Stimulated activated CD4-positive, alpha-beta T cell treated with anti-CD3 and anti-CD28 coated beads, TNF-alpha, amount 100 ng/mL, for 1 hour (primary cell): ENCODE measurements around the gene CRYBG1.
A peak's percentile ranks its signal among the peaks of the same experiment; 100 is the strongest.

Experiments
- DNase-seq, 3 donors: peaks; one replicate each; pipeline ENCODE4 v3.0.0-alpha.2; 2020; ENCODE audit warnings: low read depth in 3 of 3, low spot score in 1 of 3

Gene CRYBG1

DNA sequence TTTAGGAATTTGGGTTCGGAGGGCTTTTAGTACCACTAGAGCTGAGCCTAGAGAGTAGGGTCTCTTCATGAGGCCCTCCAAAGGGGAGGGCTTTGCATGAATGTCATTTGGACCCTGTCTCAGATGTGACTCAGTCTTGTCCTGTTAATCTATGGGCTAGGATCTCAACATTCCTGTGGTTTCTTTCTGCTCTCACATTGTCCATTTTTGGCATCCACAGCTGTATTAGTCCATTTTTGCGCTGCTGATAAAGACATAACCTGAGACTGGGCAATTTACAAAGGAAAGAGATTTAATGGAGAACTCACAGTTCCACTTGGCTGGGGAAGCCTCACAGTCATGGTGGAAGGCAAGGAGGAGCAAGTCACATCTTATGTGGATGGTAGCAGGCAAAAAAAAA is 61.0 kb downstream of the CRYBG1 start:
- no peak for DNase-seq

DNA sequence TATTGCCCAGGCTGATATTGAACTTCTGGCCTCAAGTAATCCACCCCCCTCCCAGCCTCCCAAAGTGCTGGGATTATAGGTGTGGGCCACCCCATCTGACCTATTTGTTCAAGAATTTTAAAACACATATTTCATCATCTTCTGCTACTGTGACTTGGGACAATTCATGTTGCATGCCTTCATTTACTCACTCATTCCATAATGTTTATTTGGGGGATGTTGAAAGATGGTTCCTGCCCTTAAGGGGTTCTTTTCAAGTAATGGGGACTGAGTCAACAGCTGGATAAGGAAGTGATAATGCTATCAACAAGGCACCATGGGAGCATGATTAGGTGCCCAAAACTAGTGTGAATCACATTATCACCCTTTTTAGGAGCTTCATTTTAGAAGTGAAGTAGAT is 62.0 kb downstream of the CRYBG1 start:
- no peak for DNase-seq

DNA sequence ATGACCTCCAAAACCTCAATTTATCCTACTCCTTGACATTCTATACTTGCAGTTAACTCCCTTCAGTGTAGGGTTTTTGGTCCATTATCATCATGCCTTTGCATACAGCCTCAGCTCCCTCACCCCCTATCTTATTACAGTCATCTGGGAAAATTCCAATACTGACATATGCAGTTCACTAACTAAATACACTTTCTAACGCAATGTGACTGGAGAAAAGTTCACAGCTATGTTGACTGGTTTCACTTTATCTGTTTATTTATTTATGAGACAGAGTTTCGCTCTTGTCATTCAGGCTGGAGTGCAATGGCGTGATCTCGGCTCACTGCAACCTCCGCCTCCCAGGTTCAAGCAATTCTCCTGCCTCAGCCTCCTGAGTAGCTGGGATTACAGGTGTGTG is 64.9 kb downstream of the CRYBG1 start:
- DNase-seq = no peak

DNA sequence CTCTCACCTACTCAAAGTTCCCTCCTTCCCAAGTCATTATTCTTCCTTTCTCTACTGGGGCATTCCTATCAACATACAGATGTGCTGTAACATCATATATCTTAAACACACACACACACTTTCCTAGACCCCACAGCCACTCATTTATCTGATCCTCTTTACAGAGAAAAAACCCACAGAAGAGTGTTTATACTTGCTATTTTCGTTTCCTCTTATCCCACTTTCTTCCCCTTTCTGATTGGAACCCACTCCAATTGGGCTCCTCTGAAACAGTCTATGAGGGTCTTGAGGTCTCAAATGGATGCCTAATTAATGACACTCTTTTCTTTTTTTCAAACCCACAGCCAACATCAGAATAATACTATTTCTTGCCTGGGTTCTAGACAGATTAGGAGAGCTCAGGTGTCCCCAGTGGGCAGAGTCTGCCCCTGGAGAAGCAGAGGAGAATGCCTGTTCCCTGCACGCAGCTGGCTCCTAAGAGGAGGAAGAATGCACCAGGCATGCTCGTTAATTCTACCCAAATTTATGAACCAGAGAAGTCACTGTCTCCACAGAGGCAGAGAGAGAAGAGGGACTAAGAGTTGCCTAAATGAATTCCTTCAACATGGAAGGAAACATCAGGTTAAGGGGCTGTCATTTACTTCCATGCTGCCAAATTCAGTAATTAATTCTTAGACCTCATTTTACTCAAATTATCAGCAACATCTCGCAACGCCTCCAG is 65.9 kb downstream of the CRYBG1 start:
- no peak for DNase-seq

DNA sequence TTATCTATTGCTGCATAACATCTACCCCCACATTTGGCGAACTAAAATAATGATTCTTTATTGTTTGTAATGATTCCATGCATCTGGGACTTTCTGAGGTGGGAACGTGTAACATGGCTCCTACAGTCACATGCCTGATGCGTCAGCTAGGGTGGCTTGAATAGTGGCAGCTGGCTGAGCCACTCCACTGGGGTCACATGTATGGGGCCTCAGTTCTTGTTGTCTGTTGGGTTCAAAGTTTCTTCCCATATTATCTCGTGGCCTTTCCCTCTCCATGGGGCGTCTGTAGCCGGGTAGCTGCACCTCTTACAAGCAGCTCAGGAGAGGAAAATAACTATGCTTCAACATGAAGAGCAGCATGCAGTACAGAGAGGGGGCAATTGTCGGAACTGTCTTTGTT is 69.9 kb downstream of the CRYBG1 start:
- no peak for DNase-seq

DNA sequence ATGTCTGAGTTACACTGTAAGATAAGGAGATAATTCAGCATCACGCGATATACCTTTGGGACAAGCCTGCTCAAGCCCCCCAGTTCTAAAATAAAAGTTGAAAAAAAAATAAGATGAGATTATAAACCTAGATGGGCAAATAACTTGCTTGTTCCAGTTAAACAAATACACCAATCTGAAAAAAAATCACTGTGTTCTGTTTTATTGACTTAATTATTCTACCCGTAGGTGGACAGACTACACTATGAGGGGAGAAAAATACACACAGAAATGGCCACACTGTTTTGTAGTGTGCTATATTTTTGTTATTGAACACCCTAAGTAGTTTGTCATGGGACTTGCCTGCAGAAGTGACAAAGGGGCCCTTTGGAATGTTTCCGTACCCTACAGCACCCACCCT is 70.9 kb downstream of the CRYBG1 start:
- DNase-seq = no peak

DNA sequence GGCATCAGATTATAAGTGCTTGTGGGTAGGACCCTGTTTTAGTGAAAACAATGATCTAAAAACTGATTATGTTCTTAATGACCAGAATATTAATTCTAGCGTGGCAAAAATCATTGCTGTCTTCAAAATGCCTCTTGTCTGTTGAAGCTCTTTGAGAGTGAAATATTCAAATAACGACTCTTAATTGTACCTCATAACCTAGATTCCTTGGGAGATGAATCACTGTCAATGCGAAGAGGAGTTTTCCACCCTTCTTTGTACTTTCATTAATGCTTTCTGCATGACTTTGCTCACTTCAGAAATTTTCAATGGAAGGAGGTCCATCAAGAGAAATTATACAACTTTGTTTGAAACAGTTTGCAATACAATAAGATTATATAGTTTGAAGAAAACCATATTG is 71.5 kb downstream of the CRYBG1 start:
- no peak for DNase-seq

DNA sequence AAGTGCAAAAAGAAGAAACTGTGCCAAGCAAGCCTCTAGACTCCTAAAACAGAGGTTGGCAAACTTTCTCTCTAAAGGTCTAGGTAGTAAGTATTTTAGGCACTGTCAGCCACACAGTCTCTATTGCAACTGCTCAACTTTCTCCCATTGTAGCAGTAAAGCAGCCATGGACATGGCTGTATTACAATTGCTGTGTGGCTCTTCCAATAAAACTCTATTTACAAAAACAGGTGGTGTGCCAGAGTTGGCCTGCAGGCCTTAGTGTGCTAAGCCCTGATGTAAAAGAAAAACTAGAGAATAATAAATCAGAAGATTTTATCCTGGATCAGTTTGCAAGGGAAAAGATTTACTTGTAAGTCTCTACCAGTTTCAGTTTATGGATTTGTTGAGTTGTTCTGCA is 74.0 kb downstream of the CRYBG1 start:
- no peak for DNase-seq

DNA sequence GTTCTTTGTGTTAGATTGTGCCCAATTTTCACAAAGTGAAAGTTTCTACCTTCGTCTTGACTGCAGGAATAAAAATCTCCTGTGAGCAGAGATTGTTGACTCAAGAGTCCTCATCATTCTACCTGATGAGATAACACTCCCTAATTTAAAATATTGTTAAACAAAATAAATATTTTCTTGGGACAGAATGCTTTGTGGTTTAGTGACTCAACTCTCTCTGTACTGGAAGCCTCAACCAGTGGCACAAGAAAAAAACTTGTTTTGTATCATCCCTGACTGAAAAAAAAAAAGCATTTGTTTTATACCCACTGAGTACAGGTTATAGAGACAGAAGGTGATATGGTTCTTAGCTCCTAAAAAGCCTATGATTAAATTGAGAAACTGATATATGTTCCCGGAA is 78.9 kb downstream of the CRYBG1 start:
- DNase-seq = no peak

DNA sequence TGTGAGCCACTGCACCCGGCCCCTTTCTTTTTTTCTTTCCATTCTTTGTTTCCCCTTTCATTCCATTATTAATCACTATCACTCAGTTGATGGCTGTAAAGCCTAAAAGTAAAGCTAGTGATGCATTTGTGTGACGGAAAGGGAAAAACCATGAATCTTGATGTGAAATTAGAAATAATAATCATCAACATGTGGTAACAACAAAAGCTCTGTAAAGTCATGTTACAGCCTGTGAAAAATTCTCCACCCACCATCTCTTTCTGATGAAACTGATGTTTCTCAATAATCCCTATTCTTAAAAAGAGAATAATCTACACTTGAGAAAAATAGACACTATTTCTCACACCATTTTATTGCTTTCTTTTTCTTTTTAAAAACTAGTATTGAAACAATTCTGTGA is 80.0 kb downstream of the CRYBG1 start:
- DNase-seq = no peak

DNA sequence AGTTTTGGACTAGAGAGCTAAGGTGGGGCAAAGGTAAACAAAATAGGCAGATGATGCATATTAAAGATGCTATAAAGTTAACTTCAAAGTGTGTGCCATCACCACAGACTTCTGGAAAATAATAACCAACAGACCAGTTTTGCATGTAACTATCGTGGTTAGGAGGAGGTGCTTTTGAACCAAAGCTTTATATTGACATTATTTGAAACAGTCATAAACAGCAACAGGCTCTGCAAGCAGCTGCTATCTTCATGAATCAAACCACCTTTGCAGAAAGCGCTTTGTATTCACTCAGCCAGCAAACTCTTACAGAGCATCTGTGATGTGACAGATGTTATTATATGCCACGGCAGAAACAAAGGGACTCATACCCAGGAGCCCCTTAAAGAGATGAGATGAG is 81.9 kb downstream of the CRYBG1 start:
- no peak for DNase-seq

DNA sequence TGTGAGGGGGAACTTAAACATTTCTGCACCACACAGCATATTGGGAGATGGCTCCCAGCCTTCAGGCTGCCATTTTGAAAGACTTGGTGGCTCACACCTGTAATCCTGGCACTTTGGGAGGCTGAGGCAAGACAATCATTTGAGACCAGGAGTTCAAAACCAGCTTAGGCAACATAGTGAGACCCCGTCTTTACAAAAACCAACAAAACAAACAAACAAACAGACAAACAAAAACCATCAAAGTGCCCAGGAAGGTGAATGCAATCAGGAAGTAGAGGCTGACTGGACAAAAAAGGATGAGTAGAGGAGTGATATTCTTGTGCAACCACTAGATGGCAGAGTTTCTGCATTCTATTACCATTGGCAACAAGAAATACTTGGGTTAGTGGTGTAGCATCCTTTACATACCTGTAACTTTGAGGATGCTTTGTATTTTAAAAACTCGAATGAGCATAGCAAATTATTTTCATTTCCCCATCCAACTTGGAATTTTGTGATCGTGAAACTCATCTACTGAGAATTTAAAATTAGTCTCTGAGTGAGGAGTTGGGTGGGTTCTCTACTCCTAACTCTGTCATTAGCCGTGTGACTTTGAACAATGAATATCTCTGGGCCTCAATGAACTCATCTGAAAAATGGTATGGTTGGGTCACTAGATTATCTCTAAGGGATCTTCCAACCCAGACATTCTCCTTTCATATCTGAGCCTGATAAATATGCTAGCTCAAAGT is 84.4 kb downstream of the CRYBG1 start:
- DNase-seq = no peak

DNA sequence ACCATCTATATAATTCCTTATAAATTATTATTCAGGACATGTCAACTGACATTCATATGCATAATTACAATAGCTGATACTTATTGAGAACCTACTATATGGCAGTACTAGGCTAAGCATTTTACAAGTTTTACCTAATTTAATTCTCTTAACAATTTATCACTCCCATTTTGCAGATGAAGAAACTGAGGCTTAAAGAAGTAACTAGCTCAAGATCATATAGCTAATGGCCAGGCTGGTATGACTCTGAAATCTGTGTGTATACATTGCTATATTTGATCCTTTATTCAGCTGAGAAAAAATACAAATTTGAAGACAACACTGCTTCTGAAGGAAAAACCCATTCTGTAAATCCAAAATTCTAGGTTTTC is 85.0 kb downstream of the CRYBG1 start:
- no peak for DNase-seq

DNA sequence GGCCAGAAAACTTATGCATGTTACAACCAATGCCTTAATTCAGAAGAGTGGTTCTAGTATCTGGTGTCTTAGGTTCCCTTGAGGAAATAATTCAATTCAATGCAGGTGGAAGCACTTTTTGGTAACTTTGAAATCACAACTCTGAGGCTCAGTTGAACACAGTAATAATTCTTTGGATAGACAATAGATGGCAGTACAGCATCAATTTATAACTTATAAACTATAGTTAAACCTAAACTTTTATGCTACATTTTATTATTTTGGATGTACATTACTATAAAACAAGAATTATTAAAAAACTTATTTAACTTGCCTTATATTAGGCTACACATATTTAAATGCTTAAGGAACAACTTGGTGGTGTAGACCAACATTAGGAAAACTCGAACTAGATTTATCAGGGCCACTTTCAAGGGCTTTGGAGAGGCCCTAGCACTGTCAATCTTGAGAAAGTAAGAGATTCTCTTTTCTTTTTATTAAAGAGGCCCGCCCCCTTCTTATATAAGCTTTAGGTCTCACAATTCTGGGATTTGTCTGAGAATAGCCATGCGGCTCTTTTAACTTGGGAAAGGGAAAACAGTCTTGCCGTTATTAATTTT is 85.9 kb downstream of the CRYBG1 start:
- DNase-seq = no peak

DNA sequence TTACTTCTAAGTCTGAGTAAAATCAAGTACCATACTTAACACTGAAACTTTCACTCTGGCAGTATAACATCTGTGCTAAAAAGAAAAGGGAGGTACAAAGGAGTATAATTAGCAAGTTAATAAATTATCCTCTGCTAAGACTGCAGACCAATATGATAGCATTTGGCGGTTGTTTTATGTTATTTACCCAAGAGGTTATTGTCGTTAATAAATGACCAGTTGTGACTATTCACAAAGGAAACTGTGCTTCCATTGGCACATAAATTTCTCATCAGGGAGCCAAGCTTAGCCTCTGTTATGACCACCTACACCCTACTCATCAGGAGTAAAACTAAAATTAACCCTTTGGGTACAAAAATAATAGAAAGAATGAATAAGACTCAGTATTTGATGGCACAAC is 86.5 kb downstream of the CRYBG1 start:
- DNase-seq = no peak

DNA sequence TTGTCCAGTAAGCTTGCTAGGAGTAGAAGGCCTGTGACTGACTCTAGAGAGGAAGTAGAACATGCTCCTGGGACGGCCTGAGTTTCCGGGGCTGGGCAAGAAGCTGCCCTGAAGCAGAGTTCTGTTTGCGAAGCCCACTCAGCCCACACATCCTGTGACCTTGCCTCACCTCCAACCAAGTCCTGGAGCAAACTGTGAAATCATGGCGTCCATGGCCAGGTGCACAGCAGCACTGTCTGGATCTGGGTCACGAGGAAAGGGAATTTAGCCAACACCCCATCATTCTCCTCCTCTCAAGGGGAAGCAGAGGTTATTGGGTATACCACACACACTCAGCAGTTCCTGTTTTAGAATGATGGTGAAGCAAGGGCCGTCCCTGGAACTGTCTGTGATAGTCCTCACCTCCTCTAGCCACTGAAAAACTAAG is 87.5 kb downstream of the CRYBG1 start:
- DNase-seq = peak in 1 of 3 donors; percentile 1

DNA sequence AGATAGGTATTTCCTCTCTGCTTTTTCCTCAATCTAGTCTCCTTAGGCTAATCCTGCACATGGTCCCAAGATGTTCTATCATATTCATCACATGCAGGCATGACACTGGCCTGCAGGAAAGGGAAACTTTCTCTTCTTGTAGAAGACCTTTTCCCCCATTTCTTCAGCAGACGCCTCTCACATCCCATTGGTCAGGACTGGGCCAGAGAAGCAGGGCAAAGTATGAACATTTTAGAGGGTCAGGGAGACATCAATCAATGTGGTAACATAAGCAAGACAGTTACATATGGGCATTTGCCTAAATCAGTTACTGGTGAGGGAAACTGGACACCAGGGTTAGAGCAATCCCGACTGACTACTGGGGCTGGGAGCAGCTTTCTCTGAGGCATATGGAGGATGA is 90.1 kb downstream of the CRYBG1 start:
- DNase-seq = no peak

DNA sequence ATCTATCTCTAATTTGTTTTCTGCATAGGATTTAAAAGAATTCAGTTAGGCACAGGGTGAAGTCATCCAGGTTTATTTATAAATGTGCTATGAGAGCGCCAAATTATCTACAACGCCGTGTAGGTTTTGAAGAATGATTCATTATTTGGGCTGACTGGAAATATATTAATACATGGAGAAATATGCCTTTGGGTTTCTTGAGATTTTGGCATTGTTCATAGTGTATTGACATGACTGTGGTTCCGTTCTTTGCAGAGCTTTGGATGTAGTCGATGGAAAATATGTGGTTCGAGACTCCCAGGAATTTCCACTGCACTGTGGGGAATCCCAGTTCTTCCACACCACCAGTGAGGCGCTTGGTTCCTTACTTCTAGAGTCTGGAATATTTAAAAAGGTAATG is 90.9 kb downstream of the CRYBG1 start:
- DNase-seq = no peak

DNA sequence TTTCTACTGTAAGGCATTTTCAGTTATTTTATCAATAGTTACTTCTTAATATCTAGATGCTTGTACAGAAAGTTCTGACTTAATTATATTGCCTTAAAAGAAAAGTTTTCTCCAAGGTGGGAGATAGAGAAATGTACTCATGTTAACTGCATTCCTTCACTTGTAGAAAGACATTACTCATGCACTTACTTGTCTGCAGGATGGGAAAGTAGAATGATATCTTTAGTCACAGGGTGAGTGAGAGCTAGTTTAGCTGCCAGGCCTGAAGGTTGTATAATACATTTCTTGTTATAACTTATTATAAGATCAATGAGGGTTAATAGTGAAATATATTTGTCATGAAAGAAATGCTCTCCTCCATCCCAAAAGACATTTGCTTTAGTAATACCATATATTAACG is 92.1 kb downstream of the CRYBG1 start:
- no peak for DNase-seq

DNA sequence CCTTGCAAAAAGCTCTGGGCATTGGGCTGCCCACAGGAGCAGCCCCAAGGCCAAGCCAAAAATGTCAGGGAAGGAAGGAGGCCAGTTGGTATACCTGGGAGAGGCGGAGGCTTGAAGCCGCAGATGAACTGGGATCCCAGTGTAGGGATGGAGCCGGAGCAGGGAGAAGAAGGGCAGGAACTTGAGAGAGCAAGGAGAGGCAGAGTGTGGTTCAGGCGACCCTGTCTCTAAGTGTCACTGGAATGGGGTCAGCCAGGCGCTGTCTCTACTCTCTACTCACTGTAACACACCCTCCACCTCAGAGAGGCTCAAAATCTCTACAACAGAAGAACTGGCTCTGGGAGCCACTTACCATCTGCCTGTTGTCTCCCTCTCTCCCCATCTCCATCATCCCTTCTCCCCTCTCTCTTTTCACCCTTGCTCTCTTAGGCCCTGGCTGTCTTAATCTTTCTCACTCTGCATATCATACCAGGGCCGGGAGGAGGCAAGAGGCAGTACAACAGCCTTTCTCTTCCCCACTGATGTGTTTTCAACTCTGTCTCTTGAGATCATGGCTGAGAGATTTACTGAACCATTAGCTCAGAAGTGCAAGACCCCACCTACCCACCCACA is 93.3 kb downstream of the CRYBG1 start:
- no peak for DNase-seq

DNA sequence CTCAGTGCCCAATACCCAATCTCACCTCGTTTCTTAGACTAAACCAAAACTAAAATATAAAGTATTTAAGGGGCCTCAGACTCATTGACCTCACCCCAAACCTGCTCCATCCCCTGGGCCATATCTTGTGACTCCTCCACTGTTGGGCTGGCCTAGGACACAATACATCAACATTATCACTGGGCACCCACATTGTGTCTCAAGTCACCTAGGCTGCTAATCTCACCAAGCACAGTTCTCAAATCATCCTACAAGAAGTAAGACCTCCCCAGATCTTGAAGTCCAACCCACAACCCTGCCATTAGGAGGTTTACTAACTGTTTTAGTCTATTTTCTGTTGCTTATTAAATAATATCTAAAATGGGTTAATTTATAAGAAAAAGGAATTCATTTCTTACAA is 96.2 kb downstream of the CRYBG1 start:
- no peak for DNase-seq
